HepG2 (cell line): ENCODE measurements around the gene SMCHD1. TPM values are rescaled to one million over a fixed set of nuclear protein-coding genes. Genes with fewer than 3 reads are reported as not detected.

Experiments used
- AKAP8 ChIP-seq: sonication (generic); formaldehyde crosslinking; IDR thresholded peaks from 2 replicates; pipeline ENCODE4 v1.5.1; 2020; ENCODE audit warnings: mild to moderate bottlenecking, missing genetic modification reagents
- CAMTA2 ChIP-seq: sonication (generic); formaldehyde crosslinking; IDR thresholded peaks from 2 replicates; pipeline ENCODE4 v1.4.0; 2020; ENCODE audit warnings: mild to moderate bottlenecking, missing genetic modification reagents, borderline replicate concordance
- ELF4 ChIP-seq: sonication (generic); formaldehyde crosslinking; IDR thresholded peaks from 2 replicates; pipeline ENCODE4 v1.5.0; 2020; ENCODE audit warnings: missing genetic modification reagents, mild to moderate bottlenecking, moderate library complexity, borderline replicate concordance
- GATAD1 ChIP-seq: IDR thresholded peaks from 2 replicates; pipeline ENCODE4 v1.6.1; 2016; ENCODE audit warnings: missing genetic modification reagents, missing compliant biosample characterization
- KLF13 ChIP-seq: sonication (generic); formaldehyde crosslinking; IDR thresholded peaks from 2 replicates; pipeline ENCODE4 v1.4.0; 2020; ENCODE audit warnings: mild to moderate bottlenecking, missing genetic modification reagents
- PHF20 ChIP-seq: sonication (generic); formaldehyde crosslinking; IDR thresholded peaks from 2 replicates; pipeline ENCODE4 v1.5.0; 2020; ENCODE audit warnings: mild to moderate bottlenecking, missing genetic modification reagents
- POLR2G ChIP-seq: fragments of 200-400 bp; formaldehyde crosslinking; IDR thresholded peaks from 2 replicates; pipeline ENCODE4 v1.6.1; 2018; ENCODE audit warnings: mild to moderate bottlenecking, low read depth, low read length, moderate library complexity
- RCOR2 ChIP-seq: IDR thresholded peaks from 2 replicates; pipeline ENCODE4 v1.6.1; 2016; ENCODE audit warnings: missing biosample characterization, missing genetic modification reagents
- REPIN1 ChIP-seq: sonication (generic); formaldehyde crosslinking; IDR thresholded peaks from 2 replicates; pipeline ENCODE4 v1.8.0; 2022; ENCODE audit warnings: missing genetic modification reagents, low read depth, mild to moderate bottlenecking, borderline replicate concordance
- SP5 ChIP-seq: IDR thresholded peaks from 2 replicates; pipeline ENCODE4 v1.6.1; 2016; ENCODE audit warnings: low read depth, borderline replicate concordance
- TARDBP ChIP-seq: sonication (generic); formaldehyde crosslinking; IDR thresholded peaks from 2 replicates; pipeline ENCODE4 v1.8.0; 2022; ENCODE audit warnings: mild to moderate bottlenecking, missing genetic modification reagents
- WIZ ChIP-seq: sonication (generic); formaldehyde crosslinking; IDR thresholded peaks from 2 replicates; pipeline ENCODE4 v1.5.1; 2020; ENCODE audit warnings: mild to moderate bottlenecking, missing genetic modification reagents
- ZFP36L2 ChIP-seq: sonication (generic); formaldehyde crosslinking; IDR thresholded peaks from 2 replicates; pipeline ENCODE4 v1.4.0; 2020; ENCODE audit warnings: missing genetic modification reagents
- ZNF101 ChIP-seq: sonication (generic); formaldehyde crosslinking; IDR thresholded peaks from 2 replicates; pipeline ENCODE4 v1.4.0; 2020; ENCODE audit warnings: mild to moderate bottlenecking, low read depth, missing genetic modification reagents, borderline replicate concordance
- ZNF335 ChIP-seq: sonication (generic); formaldehyde crosslinking; IDR thresholded peaks from 2 replicates; pipeline ENCODE4 v1.4.0; 2020; ENCODE audit warnings: missing genetic modification reagents
- ZNF605 ChIP-seq: sonication (generic); formaldehyde crosslinking; IDR thresholded peaks from 2 replicates; pipeline ENCODE4 v1.8.0; 2022; ENCODE audit warnings: mild to moderate bottlenecking, missing genetic modification reagents
- ZNF607 ChIP-seq: sonication (generic); formaldehyde crosslinking; IDR thresholded peaks from 2 replicates; pipeline ENCODE4 v1.5.1; 2020; ENCODE audit warnings: missing genetic modification reagents, mild to moderate bottlenecking, borderline replicate concordance
- ZNF678 ChIP-seq: sonication (generic); formaldehyde crosslinking; IDR thresholded peaks from 2 replicates; pipeline ENCODE4 v1.4.0; 2020; ENCODE audit warnings: mild to moderate bottlenecking, missing genetic modification reagents
- polyA plus RNA-seq, 8 experiments: library from polyadenylated mRNA; depleted of rRNA in 3 of 8; stranded (reverse) in 7 of 8; unstranded in 1 of 8; fragments of >200 nt; fragmentation: Illumina TruSeq in 4 of 8; extraction: Trizol in 4 of 8; gene quantifications; 2 replicates each; pipeline versions ENCODE4 v1.2.1 to v1.2.3, GENCODE V29; 2011 to 2016; ENCODE audit warnings: low read depth in 4 of 8, missing spikeins in 1 of 8, mixed read lengths in 1 of 8; ENCODE audit not compliant: insufficient read depth in 1 of 8
- total RNA-seq, 5 experiments: library from RNA; depleted of rRNA; stranded (reverse); fragments of >200 nt; fragmentation: Illumina TruSeq; extraction: Trizol; gene quantifications; 2 replicates each; pipeline ENCODE4 v1.2.3, GENCODE V29; 2016; ENCODE audit warnings: low read depth in 1 of 5
- TF ChIP-seq, protein P1 (sequence below): sonication (generic); formaldehyde crosslinking; IDR thresholded peaks from 2 replicates; pipeline ENCODE4 v1.9.0; 2021; ENCODE audit warnings: mild to moderate bottlenecking, missing genetic modification reagents
- TF ChIP-seq, protein P2 (sequence below): sonication (generic); formaldehyde crosslinking; conservative IDR thresholded peaks from 2 replicates; pipeline ENCODE4 v1.8.0; 2022; ENCODE audit warnings: missing genetic modification reagents
- TF ChIP-seq, protein P3 (sequence below): sonication (generic); formaldehyde crosslinking; conservative IDR thresholded peaks from 2 replicates; pipeline ENCODE4 v1.4.0; 2020; ENCODE audit warnings: missing genetic modification reagents

The SMCHD1 gene
- total and polyA plus RNA-seq, 2 of the 13 experiments (the other 11 are each of a cell fraction or from before 2014, with no cell fraction given): 21.4 to 93.6 TPM

DNA sequence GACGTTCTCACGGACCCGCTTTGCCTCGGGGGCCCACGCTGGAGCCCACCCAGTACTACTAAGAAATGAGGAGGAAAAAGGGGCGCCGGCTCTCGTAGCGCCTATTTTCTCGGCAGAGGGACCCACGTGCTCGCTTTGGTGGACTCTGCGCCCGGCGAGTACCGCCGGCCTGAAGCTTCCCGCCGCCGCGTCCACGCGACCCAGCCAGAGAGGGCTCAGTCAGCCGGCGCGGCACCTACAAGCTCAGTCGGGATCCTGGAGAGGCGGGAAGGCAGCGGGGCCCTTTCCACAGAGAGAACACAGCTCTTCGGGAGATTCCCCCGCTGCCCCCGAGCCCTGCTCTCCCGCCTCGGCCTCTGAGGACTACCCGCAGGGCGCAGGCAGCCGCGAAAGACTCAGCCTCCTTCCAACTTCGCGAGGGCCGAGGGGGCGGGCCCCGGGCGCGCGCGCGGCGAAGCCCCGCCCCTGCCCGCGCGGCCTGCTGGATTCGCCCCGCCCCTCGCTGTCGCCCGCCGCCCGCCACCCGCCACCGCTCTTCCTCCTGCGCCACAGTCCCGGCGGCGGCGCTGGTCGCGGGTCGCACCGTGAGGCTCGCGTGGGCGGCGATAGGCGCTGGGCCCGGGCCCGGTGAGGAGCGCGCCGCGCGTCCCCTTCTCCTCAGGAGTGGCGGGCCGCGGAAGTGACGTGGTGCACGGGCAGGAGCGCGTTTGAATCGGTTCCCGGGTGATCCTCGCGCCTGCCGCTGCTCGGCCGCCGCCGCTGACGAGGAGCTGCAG lies at the start of gene SMCHD1 (continued):
- TF ChIP-seq, protein P1, sequence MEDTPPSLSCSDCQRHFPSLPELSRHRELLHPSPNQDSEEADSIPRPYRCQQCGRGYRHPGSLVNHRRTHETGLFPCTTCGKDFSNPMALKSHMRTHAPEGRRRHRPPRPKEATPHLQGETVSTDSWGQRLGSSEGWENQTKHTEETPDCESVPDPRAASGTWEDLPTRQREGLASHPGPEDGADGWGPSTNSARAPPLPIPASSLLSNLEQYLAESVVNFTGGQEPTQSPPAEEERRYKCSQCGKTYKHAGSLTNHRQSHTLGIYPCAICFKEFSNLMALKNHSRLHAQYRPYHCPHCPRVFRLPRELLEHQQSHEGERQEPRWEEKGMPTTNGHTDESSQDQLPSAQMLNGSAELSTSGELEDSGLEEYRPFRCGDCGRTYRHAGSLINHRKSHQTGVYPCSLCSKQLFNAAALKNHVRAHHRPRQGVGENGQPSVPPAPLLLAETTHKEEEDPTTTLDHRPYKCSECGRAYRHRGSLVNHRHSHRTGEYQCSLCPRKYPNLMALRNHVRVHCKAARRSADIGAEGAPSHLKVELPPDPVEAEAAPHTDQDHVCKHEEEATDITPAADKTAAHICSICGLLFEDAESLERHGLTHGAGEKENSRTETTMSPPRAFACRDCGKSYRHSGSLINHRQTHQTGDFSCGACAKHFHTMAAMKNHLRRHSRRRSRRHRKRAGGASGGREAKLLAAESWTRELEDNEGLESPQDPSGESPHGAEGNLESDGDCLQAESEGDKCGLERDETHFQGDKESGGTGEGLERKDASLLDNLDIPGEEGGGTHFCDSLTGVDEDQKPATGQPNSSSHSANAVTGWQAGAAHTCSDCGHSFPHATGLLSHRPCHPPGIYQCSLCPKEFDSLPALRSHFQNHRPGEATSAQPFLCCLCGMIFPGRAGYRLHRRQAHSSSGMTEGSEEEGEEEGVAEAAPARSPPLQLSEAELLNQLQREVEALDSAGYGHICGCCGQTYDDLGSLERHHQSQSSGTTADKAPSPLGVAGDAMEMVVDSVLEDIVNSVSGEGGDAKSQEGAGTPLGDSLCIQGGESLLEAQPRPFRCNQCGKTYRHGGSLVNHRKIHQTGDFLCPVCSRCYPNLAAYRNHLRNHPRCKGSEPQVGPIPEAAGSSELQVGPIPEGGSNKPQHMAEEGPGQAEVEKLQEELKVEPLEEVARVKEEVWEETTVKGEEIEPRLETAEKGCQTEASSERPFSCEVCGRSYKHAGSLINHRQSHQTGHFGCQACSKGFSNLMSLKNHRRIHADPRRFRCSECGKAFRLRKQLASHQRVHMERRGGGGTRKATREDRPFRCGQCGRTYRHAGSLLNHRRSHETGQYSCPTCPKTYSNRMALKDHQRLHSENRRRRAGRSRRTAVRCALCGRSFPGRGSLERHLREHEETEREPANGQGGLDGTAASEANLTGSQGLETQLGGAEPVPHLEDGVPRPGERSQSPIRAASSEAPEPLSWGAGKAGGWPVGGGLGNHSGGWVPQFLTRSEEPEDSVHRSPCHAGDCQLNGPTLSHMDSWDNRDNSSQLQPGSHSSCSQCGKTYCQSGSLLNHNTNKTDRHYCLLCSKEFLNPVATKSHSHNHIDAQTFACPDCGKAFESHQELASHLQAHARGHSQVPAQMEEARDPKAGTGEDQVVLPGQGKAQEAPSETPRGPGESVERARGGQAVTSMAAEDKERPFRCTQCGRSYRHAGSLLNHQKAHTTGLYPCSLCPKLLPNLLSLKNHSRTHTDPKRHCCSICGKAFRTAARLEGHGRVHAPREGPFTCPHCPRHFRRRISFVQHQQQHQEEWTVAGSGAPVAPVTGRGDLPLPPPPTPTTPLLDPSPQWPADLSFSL: no peak
- TF ChIP-seq REPIN1 (CRISPR knock-in tag) (peak; percentile 23; the same call in 1 of the 2 replicates), ZNF101 (CRISPR knock-in tag) (no peak), SP5 (0 out of 2 replicates have a peak, but pooled peaks have one; percentile 23), KLF13 (CRISPR knock-in tag) (no peak), RCOR2 (CRISPR knock-in tag) (no peak), POLR2G (peak; percentile 92), WIZ (CRISPR knock-in tag) (no peak), GATAD1 (CRISPR knock-in tag) (0 out of 2 replicates have a peak, but pooled peaks have one; percentile 4), ZNF678 (CRISPR knock-in tag) (no peak; the same call in 1 of the 2 replicates), ZNF605 (CRISPR knock-in tag) (peak; percentile 78), CAMTA2 (CRISPR knock-in tag) (0 out of 2 replicates have a peak, but pooled peaks have one; percentile 40), ZNF607 (CRISPR knock-in tag) (peak; percentile 86), ELF4 (0 out of 2 replicates have a peak, but pooled peaks have one; percentile 51), PHF20 (no peak; the same call in 1 of the 2 replicates), ZFP36L2 (CRISPR knock-in tag) (no peak), ZNF335 (CRISPR knock-in tag) (0 out of 2 replicates have a peak, but pooled peaks have one; percentile 59), AKAP8 (CRISPR knock-in tag) (0 out of 2 replicates have a peak, but pooled peaks have one; percentile 26), TARDBP (CRISPR knock-in tag) (no peak; the same call in 1 of the 2 replicates)
- TF ChIP-seq, protein P2, sequence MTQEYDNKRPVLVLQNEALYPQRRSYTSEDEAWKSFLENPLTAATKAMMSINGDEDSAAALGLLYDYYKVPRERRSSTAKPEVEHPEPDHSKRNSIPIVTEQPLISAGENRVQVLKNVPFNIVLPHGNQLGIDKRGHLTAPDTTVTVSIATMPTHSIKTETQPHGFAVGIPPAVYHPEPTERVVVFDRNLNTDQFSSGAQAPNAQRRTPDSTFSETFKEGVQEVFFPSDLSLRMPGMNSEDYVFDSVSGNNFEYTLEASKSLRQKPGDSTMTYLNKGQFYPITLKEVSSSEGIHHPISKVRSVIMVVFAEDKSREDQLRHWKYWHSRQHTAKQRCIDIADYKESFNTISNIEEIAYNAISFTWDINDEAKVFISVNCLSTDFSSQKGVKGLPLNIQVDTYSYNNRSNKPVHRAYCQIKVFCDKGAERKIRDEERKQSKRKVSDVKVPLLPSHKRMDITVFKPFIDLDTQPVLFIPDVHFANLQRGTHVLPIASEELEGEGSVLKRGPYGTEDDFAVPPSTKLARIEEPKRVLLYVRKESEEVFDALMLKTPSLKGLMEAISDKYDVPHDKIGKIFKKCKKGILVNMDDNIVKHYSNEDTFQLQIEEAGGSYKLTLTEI (CRISPR knock-in tag): no peak
- TF ChIP-seq, protein P3, sequence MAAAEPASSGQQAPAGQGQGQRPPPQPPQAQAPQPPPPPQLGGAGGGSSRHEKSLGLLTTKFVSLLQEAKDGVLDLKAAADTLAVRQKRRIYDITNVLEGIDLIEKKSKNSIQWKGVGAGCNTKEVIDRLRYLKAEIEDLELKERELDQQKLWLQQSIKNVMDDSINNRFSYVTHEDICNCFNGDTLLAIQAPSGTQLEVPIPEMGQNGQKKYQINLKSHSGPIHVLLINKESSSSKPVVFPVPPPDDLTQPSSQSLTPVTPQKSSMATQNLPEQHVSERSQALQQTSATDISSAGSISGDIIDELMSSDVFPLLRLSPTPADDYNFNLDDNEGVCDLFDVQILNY: peak; percentile 83
